NOMO-1 (cell line): Measurements from ENCODE around the gene SYNGR2.
"Not testable (repeated sequence)": the region's sequence is repeated elsewhere in the genome, so short reads cannot be mapped to it uniquely, and the experiment has no call there.

ENCODE experiments used
- DNase-seq, 2 experiments: peaks; one replicate each; lab custom pipeline; 2025; ENCODE audit not compliant: unreplicated experiment in 2 of 2; lab: John Stamatoyannopoulos, UW

Gene SYNGR2

GRCh38 chr17:78170692-78171590 is 2.6 kb downstream of the SYNGR2 start:
- no peak for DNase-seq

- not testable (repeated sequence) for DNase-seq
These were observed 3.3 kb downstream of the SYNGR2 start for GRCh38 chr17:78171591-78172248.

DNA sequence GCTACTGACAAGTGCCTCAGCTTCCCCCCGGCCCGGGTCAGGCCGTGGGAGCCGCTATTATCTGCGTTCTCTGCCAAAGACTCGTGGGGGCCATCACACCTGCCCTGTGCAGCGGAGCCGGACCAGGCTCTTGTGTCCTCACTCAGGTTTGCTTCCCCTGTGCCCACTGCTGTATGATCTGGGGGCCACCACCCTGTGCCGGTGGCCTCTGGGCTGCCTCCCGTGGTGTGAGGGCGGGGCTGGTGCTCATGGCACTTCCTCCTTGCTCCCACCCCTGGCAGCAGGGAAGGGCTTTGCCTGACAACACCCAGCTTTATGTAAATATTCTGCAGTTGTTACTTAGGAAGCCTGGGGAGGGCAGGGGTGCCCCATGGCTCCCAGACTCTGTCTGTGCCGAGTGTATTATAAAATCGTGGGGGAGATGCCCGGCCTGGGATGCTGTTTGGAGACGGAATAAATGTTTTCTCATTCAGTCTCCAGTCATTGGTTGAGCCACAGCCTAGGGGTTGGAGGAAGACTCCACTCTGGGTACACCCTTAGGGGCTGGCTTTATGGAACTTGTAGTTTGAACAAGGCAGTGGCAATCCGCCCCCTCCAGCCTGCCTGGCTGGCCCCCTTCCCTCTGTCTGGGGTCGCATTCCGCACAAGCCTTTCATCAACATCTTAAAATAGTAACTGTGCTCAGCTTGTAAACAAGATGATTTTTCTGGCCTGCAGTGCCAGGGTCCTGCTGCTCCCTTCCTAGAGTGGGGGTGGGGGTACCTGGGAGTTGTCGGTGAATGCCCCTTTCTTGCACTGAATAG is 4.1 kb downstream of the SYNGR2 start:
- peak in 1 of 2 experiments; percentile 30 for DNase-seq

DNA sequence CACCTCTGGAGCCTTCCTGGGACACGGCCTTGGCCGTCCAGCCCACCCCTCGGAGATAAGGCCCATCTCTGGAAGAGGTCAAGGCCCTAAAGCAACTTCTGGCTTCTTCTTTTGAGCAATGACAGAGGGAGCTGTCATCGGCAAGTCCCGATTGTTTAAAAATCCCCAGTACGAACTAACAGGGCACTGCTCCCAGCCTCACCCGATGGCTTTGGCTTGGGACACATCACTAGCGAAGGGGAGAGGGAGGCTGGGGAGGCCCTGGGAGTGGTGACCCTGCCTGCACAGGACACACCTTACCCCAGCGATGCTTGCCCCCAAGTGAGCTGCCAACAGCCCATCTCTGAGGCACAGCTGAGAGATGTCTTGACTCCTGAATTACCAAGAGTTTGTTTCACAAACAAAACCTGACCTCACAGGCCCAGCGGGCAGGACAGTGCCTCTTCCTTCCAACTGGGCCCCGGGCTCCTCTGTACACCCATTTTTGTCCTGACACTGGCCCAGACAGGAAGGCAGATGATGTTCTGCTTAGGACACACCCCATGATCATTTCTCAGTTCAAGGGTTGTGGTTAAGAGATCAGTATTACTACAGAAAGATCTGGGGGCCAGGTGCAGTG is 4.8 kb downstream of the SYNGR2 start:
- DNase-seq, result peak in 1 of 2 experiments; percentile 14

GRCh38 chr17:78174346-78174869 is 6.0 kb downstream of the SYNGR2 start:
- DNase-seq, result peak; percentile 75 to 76

- no peak for DNase-seq
These were observed 6.7 kb downstream of the SYNGR2 start for GRCh38 chr17:78174870-78175642.

GRCh38 chr17:78175643-78175981 is 7.2 kb downstream of the SYNGR2 start:
- no peak for DNase-seq

DNA sequence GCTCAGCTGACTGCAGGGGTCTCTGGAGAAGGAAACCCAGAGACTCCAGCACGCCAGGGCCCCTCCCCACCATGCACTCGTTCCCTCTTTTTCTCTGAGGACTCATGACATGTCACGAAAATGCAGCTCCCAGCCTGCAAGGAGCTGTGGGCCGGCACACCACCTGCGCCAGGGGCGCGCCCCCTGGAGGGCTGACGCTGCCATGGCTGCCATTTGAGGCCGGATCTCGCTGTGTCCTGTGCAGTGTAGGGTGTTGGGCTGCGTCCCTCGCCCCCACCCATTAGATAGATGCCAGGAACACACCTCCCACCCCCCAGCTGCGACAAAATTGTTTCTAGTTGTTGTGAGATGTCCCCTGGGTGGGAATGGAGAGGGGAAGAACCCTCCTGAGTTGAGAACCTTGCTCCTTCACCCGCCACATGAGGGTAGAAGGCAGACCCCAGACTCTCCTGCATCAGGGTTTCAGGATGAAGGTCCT is 8.2 kb downstream of the SYNGR2 start:
- peak; percentile 40 to 67 for DNase-seq

DNA sequence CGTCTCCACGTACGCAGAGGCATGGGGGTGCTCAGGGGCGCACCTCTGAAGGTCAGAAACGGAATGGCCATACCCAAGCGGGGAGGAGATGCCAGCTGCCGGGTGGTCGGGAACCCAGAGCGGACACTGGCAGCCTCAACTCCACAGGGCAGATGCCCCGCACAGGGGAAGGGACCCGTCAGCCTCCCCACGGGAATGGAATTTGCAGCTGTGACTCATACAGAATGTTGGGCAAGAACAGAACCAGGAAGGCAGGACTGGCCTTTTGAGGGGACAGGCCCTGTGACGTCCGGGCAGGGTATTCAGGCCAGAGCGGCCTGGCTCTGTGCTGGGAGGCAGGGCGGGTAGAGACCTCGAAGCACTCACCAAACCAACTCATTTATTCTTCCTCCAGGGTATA is 11.0 kb downstream of the SYNGR2 start:
- no peak for DNase-seq

DNA sequence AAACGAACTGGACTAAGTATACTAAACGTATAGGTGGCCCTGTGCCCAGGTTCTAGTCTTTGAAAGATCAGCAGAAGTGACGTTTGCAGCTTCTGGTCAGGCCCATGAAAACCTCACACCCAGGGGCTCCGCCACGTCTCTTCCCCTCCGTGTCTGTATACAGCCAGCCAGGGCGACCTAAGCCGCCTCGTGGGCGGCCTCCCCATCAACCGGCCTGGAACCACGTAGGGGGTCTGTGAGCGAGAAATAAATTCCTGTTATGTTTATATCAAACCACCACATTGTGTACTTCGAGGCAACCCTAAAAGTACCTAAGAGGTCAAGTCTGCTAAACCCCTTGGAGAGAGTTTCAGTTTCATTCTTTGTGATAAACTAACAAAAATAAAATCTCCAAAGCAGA is 11.7 kb downstream of the SYNGR2 start:
- no peak for DNase-seq

GRCh38 chr17:78180508-78180907 is 12.1 kb downstream of the SYNGR2 start:
- DNase-seq, result no peak

- DNase-seq, result no peak
These were observed 14.1 kb downstream of the SYNGR2 start for GRCh38 chr17:78182504-78182903.

GRCh38 chr17:78183916-78184315 is 15.5 kb downstream of the SYNGR2 start:
- DNase-seq, result no peak

DNA sequence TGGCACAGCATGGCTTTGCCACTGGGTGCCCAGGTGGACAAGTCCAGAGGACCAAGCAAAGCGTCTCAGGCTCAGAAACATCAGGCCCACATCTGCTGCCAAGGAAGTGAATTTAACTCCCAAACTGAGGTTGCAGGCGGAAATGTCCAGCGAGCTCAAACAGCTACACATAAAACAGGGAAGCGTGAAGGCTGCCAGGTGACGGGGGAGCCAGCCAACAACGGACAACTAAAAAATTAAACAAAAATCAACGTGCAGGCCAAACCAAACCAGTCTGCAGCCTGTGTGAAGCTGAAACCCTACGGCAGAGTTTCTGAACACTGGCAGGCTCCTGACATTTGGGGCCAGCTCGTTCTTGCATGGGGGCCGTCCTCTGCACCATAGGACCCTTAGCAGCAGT is 16.0 kb downstream of the SYNGR2 start:
- DNase-seq, result no peak

- DNase-seq, result no peak
These were observed 16.5 kb downstream of the SYNGR2 start for GRCh38 chr17:78184868-78185267.

DNA sequence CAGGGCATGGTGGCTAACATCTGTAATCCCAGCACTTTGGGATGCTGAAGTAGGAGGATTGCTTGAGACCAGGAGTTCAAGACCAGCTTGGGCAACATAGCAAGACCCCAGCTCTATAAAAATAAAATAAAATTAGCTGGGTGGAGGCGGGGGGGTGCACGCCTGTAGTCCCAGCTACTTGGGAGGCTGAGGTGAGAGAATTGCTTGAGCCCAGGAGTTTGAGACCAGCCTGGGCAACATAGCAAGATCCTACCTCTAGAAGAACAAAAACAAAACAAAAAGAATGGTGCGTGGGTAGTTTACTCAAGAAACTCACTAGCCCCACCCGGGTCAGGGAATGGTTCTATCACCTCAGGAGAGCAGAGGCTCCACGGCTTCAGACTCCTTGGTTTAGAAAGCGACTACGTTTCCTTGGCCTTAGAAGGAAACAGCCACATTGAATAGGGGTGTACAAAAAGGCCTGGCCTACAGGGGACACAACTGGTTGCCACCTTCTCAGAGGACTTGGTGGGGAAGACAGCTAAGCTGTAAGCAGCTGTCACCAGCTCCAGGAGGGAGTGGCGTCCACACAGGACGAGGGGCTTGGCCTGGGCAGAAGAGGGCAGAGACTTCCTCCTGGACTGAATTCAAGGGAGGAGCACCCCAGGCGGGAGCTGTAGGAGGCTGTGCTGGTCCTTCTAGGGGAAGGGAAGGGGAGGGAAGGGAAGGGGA is 17.8 kb downstream of the SYNGR2 start:
- peak; percentile 37 to 50 for DNase-seq

DNA sequence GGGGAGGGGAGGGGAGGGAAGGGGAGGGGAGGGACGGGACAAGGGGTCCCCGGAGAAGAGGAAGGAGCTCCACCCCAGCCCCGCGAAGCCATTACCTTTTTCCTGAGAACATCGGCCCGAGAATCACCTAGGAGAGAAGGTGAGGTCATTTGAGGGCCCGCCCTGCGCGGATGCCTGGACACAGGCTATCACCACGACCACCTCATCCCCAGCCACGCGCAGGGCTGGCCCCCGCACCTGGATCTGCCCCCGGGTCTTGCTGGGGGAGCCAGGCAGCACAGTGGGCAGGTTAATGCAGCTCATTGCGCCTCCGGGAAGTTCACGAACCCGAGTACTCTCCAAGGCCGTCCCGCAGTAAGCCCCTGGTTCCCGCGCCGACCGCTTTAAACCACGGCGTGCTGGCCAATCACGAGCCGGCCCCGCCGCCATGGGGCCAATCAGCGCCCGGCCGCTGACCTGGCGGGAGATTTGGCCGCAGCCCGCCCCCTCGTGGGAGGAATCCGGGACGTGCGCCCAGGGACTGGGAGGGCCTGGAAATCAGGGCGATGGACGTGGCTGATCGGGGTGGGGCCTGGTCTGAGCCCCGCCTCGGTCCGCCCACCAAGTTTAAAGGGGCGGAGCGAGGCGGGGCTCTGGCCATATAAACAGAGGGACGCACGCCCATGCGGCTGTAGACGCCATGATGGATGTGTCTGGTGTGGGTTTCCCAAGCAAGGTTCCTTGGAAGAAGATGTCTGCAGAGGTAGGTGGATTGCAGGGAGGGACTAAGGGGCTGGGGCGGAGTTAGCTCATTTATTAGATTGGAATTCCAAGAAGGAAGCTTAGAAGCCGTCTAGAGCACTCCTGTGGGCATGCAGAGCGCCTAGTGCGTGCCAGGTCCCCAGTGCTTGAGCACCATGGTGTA is 18.6 kb downstream of the SYNGR2 start, which contains the start of the genes AFMID and TK1:
AFMID (plus strand) TSS at position 671 of the 904 bp plus-strand sequence; CDS start at position 680, 9 bp downstream.
TK1 (minus strand) TSS at position 361 of the 904 bp plus-strand sequence; CDS start at position 303, 58 bp downstream.
- DNase-seq, result peak; percentile 97 to 100

DNA sequence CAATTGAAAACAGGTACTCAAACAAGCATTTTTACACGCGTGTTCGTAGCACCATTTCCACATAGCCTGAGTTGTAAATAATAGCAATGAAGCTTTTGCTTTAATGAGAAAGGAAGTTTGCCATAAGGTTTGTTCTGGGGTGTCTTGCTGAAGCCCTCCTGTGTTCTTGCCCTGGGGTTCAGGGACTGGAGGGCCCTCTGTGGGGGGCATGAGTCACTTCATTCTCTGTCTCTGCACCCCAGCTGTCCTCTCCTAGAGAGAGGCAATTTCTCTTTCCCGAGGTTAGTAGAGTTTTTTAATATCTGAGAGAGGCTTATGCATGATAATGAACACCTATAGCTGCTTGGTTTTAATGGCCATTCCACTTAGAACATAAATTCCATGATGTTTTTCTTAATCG is 28.3 kb downstream of the SYNGR2 start:
- no peak for DNase-seq
